ENCODE data around the gene CTU2. TPM values are rescaled to one million over a fixed set of nuclear protein-coding genes. Genes with fewer than 3 reads are reported as not detected.

CTU2 gene
- polyA plus RNA-seq, 3 donors from 2014 or later, result 21.4 to 23.0 (median 22.0) TPM

DNA sequence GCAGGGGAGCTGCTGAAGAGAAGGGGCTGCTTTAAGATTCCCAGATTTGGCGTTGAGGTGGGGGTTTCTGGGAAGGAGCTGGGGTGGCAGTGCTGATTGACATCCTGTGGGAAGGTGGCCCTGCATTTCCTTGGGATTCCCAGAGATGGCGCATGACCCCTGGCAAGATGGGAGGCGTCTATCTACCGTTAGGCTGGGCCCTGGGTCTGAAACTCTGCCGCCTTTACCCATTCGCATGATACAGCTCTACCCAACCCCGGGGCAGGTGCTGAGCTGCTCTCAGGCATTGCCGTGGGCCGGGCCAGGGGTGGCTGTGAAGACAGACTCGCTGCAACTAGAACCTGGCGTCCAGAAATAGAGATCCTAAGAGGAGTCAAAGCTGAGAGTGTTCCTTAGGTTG is 33.5 kb upstream of the CTU2 start:
- Mint-ChIP-seq H3K4me1 (peaks cover 0 to 2% of the 10 kb centered on the region in 2 donors), H3K27ac (no peak overlapping the region), H3K4me3 (no peak overlapping the region), H3K27me3 (ENCODE audit: low read depth in 3 of 3) (peaks cover 0 to 4% (median 0%) of the 10 kb centered on the region in 3 donors), H3K36me3 (peaks cover 0 to 3% (median 0%) of the 10 kb centered on the region in 3 donors), H3K9me3 (no peaks in the 10 kb centered on the region)
- no peak for DNase-seq

GRCh38 chr16:88673716-88674379 is 32.5 kb upstream of the CTU2 start:
- no peak for DNase-seq

GRCh38 chr16:88676502-88677242 is 29.6 kb upstream of the CTU2 start:
- H3K27me3 Mint-ChIP-seq (ENCODE audit: low read depth in 3 of 3), result peaks cover 0 to 2% (median 0%) of the 10 kb centered on the region in 3 donors
- peaks cover 10% of the 10 kb centered on the region in 2 donors for H3K4me1 Mint-ChIP-seq
- H3K4me3 Mint-ChIP-seq, result no peak overlapping the region
- no peak for DNase-seq
- H3K27ac Mint-ChIP-seq, result no peak overlapping the region
- H3K9me3 Mint-ChIP-seq, result no peaks in the 10 kb centered on the region
- peaks cover 0 to 3% (median 0%) of the 10 kb centered on the region in 3 donors for H3K36me3 Mint-ChIP-seq

More at GRCh38 chr16:88673716-88674379, 32.5 kb upstream of the CTU2 start:
- Mint-ChIP-seq H3K4me1 (no peaks in the 10 kb centered on the region), H3K27ac (no peak overlapping the region), H3K36me3 (peaks cover 0 to 3% (median 0%) of the 10 kb centered on the region in 3 donors), H3K27me3 (ENCODE audit: low read depth in 3 of 3) (peaks cover 0 to 4% (median 0%) of the 10 kb centered on the region in 3 donors), H3K9me3 (no peaks in the 10 kb centered on the region), H3K4me3 (no peak overlapping the region)

DNA sequence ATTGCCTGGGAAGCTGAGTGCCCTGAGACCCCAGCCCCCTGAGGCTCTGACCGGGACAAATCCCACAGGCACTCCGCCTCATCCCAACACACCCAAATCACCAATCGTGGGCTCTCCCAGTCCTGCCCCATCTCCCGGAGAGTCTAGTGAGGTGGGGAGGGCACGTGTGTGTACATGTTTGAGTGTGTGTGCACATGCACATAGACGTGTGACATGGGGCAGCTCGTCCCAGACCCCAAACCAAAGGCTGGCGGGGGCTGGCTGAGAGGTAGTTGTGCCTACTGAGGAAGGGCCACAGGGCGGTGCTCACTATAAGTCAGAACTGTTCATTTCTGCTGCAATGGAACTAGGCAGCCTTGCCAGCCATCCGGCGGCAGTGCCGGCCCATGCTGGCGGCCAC is 28.6 kb upstream of the CTU2 start:
- Mint-ChIP-seq H3K4me3 (no peak overlapping the region), H3K4me1 (peaks cover 19 to 21% of the 10 kb centered on the region in 2 donors), H3K27ac (no peak overlapping the region), H3K27me3 (ENCODE audit: low read depth in 3 of 3) (peaks cover 1 to 6% (median 4%) of the 10 kb centered on the region in 3 donors), H3K9me3 (no peaks in the 10 kb centered on the region), H3K36me3 (peaks cover 0 to 3% (median 0%) of the 10 kb centered on the region in 3 donors)
- no peak for DNase-seq

GRCh38 chr16:88678224-88678979 is 27.9 kb upstream of the CTU2 start:
- Mint-ChIP-seq H3K27ac (no peak overlapping the region), H3K9me3 (no peaks in the 10 kb centered on the region), H3K4me3 (no peak overlapping the region), H3K36me3 (peaks cover 0 to 3% (median 0%) of the 10 kb centered on the region in 3 donors), H3K4me1 (peaks cover 20 to 21% of the 10 kb centered on the region in 2 donors), H3K27me3 (ENCODE audit: low read depth in 3 of 3) (peaks cover 1 to 6% (median 5%) of the 10 kb centered on the region in 3 donors)
- no peak for DNase-seq

DNA sequence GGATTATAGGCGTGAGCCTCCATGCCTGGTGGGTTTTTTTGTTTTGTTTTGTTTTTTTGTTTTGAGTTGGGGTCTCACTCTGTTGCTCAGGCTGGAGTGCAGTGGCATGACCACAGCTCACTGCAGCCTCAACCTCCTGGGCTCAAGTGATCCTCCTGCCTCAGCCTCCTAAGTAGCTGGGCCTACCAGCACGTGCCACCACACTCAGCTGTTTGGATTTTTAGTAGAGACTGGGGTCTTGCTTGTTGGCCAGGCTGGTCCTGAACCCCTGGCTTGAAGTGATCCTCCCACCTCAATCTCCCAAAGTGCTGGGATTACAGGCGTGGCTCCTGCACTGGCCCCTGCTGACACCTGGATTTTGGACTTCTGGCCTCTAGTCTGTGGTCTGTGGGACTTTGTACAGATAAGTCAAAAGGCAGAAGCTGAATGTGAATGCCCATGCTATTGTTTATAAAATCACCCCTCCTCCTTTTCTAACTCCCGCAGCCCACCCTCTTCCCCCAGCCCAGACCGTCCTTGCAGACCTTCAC is 25.7 kb upstream of the CTU2 start:
- peak overlapping the region in 2 of 5 donors; percentile 9 to 29 for H3K4me3 Mint-ChIP-seq
- peaks cover 1 to 7% (median 4%) of the 10 kb centered on the region in 3 donors for H3K27me3 Mint-ChIP-seq (ENCODE audit: low read depth in 3 of 3)
- no peaks in the 10 kb centered on the region for H3K9me3 Mint-ChIP-seq
- H3K27ac Mint-ChIP-seq, result peak overlapping the region in 3 of 6 donors; percentile 14 to 86 (median 46)
- DNase-seq, result no peak
- no peaks in the 10 kb centered on the region for H3K36me3 Mint-ChIP-seq
- peaks cover 34 to 37% of the 10 kb centered on the region in 2 donors for H3K4me1 Mint-ChIP-seq

GRCh38 chr16:88681084-88681680 is 25.1 kb upstream of the CTU2 start:
- Mint-ChIP-seq H3K36me3 (no peaks in the 10 kb centered on the region), H3K27ac (peak overlapping the region; percentile 28 to 94 (median 86)), H3K4me1 (peaks cover 34 to 37% of the 10 kb centered on the region in 2 donors), H3K9me3 (no peaks in the 10 kb centered on the region), H3K4me3 (peak overlapping the region in 4 of 5 donors; percentile 9 to 76 (median 62)), H3K27me3 (ENCODE audit: low read depth in 3 of 3) (peaks cover 1 to 7% (median 4%) of the 10 kb centered on the region in 3 donors)
- DNase-seq, result peak in 2 of 3 donors; percentile 42 to 47

DNA sequence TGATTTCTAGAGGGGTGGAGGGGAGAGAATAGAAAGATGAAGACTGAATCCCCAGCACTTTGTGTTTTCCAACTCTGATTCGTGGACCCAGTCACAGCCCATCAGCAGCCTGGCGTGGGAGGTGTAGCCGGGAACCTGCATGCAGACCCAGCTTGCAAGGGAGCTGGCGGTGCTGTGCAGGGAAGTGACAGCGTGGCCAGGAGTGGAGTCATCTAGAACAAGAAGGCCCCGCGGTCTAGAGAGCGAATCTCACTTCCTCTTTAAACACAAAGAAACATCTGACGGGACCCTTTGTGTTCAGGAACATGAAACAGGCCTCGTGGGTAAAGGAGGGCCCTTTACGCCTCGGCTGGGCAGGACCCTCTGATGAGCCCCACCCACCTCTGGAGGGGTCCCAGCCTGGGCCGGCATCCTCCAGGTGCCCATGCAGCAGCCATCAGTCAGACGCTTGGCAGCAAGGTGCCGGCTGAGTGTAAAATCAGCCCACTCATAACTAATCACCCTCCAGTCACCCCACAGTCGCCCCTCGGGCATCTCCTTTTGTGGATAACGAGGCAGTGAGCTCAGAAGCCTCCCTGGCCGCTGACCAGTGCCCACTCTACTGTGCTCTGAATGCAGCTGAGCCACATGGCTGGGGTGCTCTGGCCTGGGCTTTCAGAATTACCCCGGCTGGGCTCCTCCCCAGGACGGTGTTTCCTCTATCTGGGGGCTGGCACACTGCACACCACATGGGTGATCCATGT is 24.4 kb upstream of the CTU2 start:
- no peaks in the 10 kb centered on the region for H3K9me3 Mint-ChIP-seq
- peak overlapping the region; percentile 71 to 94 (median 86) for H3K27ac Mint-ChIP-seq
- H3K36me3 Mint-ChIP-seq, result no peaks in the 10 kb centered on the region
- DNase-seq, result peak in 2 of 3 donors; percentile 28 to 48
- H3K27me3 Mint-ChIP-seq (ENCODE audit: low read depth in 3 of 3), result peaks cover 1 to 7% (median 4%) of the 10 kb centered on the region in 3 donors
- H3K4me1 Mint-ChIP-seq, result peaks cover 34 to 37% of the 10 kb centered on the region in 2 donors
- H3K4me3 Mint-ChIP-seq, result peak overlapping the region in 4 of 5 donors; percentile 54 to 76 (median 66)

GRCh38 chr16:88684569-88685155 is 21.6 kb upstream of the CTU2 start:
- Mint-ChIP-seq H3K36me3 (no peaks in the 10 kb centered on the region), H3K9me3 (no peaks in the 10 kb centered on the region), H3K27me3 (ENCODE audit: low read depth in 3 of 3) (peaks cover 3 to 7% (median 4%) of the 10 kb centered on the region in 3 donors), H3K4me1 (peaks cover 34 to 43% of the 10 kb centered on the region in 2 donors), H3K27ac (peak overlapping the region in 4 of 6 donors; percentile 23 to 77 (median 43)), H3K4me3 (peak overlapping the region; percentile 74 to 85 (median 78))
- DNase-seq, result no peak

GRCh38 chr16:88685156-88686061 is 20.9 kb upstream of the CTU2 start:
- peaks cover 3 to 7% (median 4%) of the 10 kb centered on the region in 3 donors for H3K27me3 Mint-ChIP-seq (ENCODE audit: low read depth in 3 of 3)
- DNase-seq, result peak; percentile 43 to 56 (median 46)
- H3K27ac Mint-ChIP-seq, result peak overlapping the region; percentile 46 to 77 (median 74)
- H3K9me3 Mint-ChIP-seq, result no peaks in the 10 kb centered on the region
- H3K4me1 Mint-ChIP-seq, result peaks cover 37 to 47% of the 10 kb centered on the region in 2 donors
- H3K4me3 Mint-ChIP-seq, result peak overlapping the region; percentile 74 to 85 (median 78)
- no peaks in the 10 kb centered on the region for H3K36me3 Mint-ChIP-seq

DNA sequence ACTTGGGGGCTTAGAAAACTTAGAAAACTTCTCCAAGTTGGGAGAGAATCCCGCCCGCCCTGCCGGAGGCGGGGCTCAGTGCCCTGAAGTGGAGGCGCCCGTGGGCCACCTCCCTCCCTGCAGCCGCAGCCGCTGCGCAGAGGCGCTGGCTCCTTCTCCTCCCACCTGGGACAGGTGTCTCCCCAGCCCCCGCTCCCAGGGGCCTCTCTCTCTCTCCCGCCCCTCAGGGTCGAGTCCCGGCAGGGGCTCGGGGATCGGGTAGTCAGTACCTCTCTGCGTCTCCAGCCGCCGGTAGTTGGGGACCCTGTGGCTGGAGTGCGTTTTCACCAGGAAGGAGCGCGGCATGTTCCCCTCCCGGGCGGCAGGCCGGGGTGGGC is 20.3 kb upstream of the CTU2 start:
- H3K27me3 Mint-ChIP-seq (ENCODE audit: low read depth in 3 of 3), result peaks cover 3 to 7% (median 4%) of the 10 kb centered on the region in 3 donors
- peak overlapping the region in 3 of 6 donors; percentile 42 to 58 (median 53) for H3K27ac Mint-ChIP-seq
- no peaks in the 10 kb centered on the region for H3K36me3 Mint-ChIP-seq

More for the DNA sequence above, 20.3 kb upstream of the CTU2 start:
- Mint-ChIP-seq H3K4me1 (peaks cover 40 to 50% of the 10 kb centered on the region in 2 donors), H3K4me3 (peak overlapping the region; percentile 74 to 85 (median 78)), H3K9me3 (peaks cover 0 to 2% (median 0%) of the 10 kb centered on the region in 6 donors)
- no peak for DNase-seq

Measured in immature natural killer cell (primary cell).